Keratinocyte (primary cell): ENCODE measurements around the gene SERPINB1. TPM values are rescaled to one million over a fixed set of nuclear protein-coding genes. Genes with fewer than 3 reads are reported as not detected.

Source experiments
- DNase-seq: peaks from one replicate; pipeline ENCODE4 v3.0.0-alpha.2; 2011; ENCODE audit warnings: low read depth, missing footprints, low spot score
- FAIRE-seq: peaks from 2 replicates; lab custom pipeline; 2011; peaks lifted over from hg19 to GRCh38; lab: Jason Lieb, UNC
- H2AFZ ChIP-seq: 2 replicates; pipeline ENCODE4 v1.6.0; 2012; ENCODE audit warnings: low read length, control low read depth, inconsistent platforms; ENCODE audit not compliant: control insufficient read depth
- H3K27ac ChIP-seq: 2 replicates; pipeline ENCODE4 v1.5.1; 2011; ENCODE audit warnings: low read length; ENCODE audit not compliant: control insufficient read depth, insufficient read depth
- H3K27me3 ChIP-seq: 3 replicates; pipeline ENCODE4 v1.6.0; 2011; ENCODE audit warnings: low read length; ENCODE audit not compliant: control insufficient read depth, insufficient read depth; ENCODE audit errors: extremely low read depth
- H3K36me3 ChIP-seq, 2 experiments: 2 replicates in 1 of 2; 3 replicates in 1 of 2; pipeline ENCODE4 v1.5.1; 2011; ENCODE audit warnings: low read length in 2 of 2, mild to moderate bottlenecking in 1 of 2; ENCODE audit not compliant: control insufficient read depth in 2 of 2, insufficient read depth in 2 of 2; ENCODE audit errors: extremely low read depth in 1 of 2
- H3K4me1 ChIP-seq: 3 replicates; pipeline ENCODE4 v1.5.1; 2011; ENCODE audit warnings: low read length; ENCODE audit not compliant: control insufficient read depth, insufficient read depth; ENCODE audit errors: extremely low read depth
- H3K4me2 ChIP-seq: 3 replicates; pipeline ENCODE4 v1.6.0; 2011; ENCODE audit warnings: low read depth, low read length; ENCODE audit not compliant: control insufficient read depth, insufficient read depth; ENCODE audit errors: extremely low read depth
- H3K4me3 ChIP-seq, 3 experiments: fragments of 200-600 bp in 1 of 3; sonication (generic) in 1 of 3; 2 replicates in 2 of 3; 3 replicates in 1 of 3; pipeline ENCODE4 v1.5.1; 2011 to 2016; ENCODE audit warnings: low read length in 3 of 3, mild to moderate bottlenecking in 3 of 3, control low read depth in 2 of 3, inconsistent platforms in 1 of 3, low read depth in 1 of 3, mixed read lengths in 1 of 3, mixed run types in 1 of 3, moderate library complexity in 1 of 3; ENCODE audit not compliant: control insufficient read depth in 2 of 3, insufficient read depth in 2 of 3; ENCODE audit errors: extremely low read depth in 1 of 3
- H3K79me2 ChIP-seq: 2 replicates; pipeline ENCODE4 v1.6.0; 2012; ENCODE audit warnings: low read length; ENCODE audit not compliant: control insufficient read depth, insufficient read depth
- H3K9ac ChIP-seq: 3 replicates; pipeline ENCODE4 v1.6.0; 2011; ENCODE audit warnings: low read length; ENCODE audit not compliant: control insufficient read depth, insufficient read depth; ENCODE audit errors: extremely low read depth
- H3K9me1 ChIP-seq: 3 replicates; pipeline ENCODE4 v1.6.0; 2011; ENCODE audit warnings: low read length; ENCODE audit not compliant: control insufficient read depth, insufficient read depth; ENCODE audit errors: extremely low read depth
- H3K9me3 ChIP-seq: 2 replicates; pipeline ENCODE4 v1.5.1; 2012; ENCODE audit warnings: low read depth, low read length; ENCODE audit not compliant: control insufficient read depth
- H4K20me1 ChIP-seq: 3 replicates; pipeline ENCODE4 v1.6.0; 2011; ENCODE audit warnings: low read length; ENCODE audit not compliant: control insufficient read depth, insufficient read depth; ENCODE audit errors: extremely low read depth
- CTCF ChIP-seq, 3 experiments: IDR thresholded peaks in 1 of 3; conservative IDR thresholded peaks in 1 of 3; optimal IDR thresholded peaks in 1 of 3; 2 replicates in 2 of 3; 3 replicates in 1 of 3; pipeline versions ENCODE3 to v1.5.1; 2011; ENCODE audit warnings: low read length in 3 of 3, mild to moderate bottlenecking in 3 of 3, moderate library complexity in 2 of 3, control low read depth in 1 of 3, inconsistent platforms in 1 of 3; ENCODE audit not compliant: insufficient read depth in 2 of 3; ENCODE audit errors: extremely low read depth in 1 of 3
- EZH2 ChIP-seq: IDR thresholded peaks from one replicate; pipeline ENCODE4 v1.6.1; 2012; ENCODE audit warnings: inconsistent platforms, mild to moderate bottlenecking, low read length, moderate library complexity
- dilution Hi-C: fragments of 300-500 bp; cut with MboI; formaldehyde crosslinking; loops from one replicate; pipeline ENCODE4 v1.7.0; 2020; ENCODE audit warnings: low sequenced_read_pairs; ENCODE audit not compliant: extremely low pct_ligation_motif_present
- polyA plus RNA-seq, 5 experiments: library from polyadenylated mRNA; depleted of rRNA in 3 of 5; stranded (reverse) in 3 of 5; stranded (forward) in 1 of 5; unstranded in 1 of 5; fragments of >200 nt; gene quantifications; 1 replicate in 1 of 5; 2 replicates in 3 of 5; 3 replicates in 1 of 5; pipeline versions ENCODE4 v1.2.1 to v1.2.3, GENCODE V29; 2011 to 2012; ENCODE audit warnings: missing spikeins in 2 of 5, low read depth in 1 of 5, low replicate concordance in 1 of 5

The SERPINB1 gene
- polyA plus RNA-seq, 1 donor (not counting 4 experiments of a cell fraction or from before 2014, with no cell fraction given) = 71.9 TPM

- FAIRE-seq (no peak), DNase-seq (no peak)
- no peak overlapping the region for H3K9ac ChIP-seq
- H3K27ac ChIP-seq = no peak overlapping the region
- no peaks in the 10 kb centered on the region for H3K9me1 ChIP-seq
- peaks cover 3% of the 10 kb centered on the region for H3K27me3 ChIP-seq
- H3K9me3 ChIP-seq = no peaks in the 10 kb centered on the region
- no peak overlapping the region for H3K4me3 ChIP-seq
- no peaks in the 10 kb centered on the region for H4K20me1 ChIP-seq
- TF ChIP-seq EZH2 (no peak), CTCF (optimal IDR thresholded peaks at IDR 0.05 in 1 of 3, IDR thresholded peaks at IDR 0.05 in 1 of 3, conservative IDR thresholded peaks at IDR 0.05 in 1 of 3; ENCODE audit: extremely low read depth in 1 of 3, insufficient read depth in 2 of 3, low read length in 3 of 3) (no peak)
- dilution Hi-C loops = no loop called here
- H3K79me2 ChIP-seq = no peaks in the 10 kb centered on the region
- no peak overlapping the region for H3K4me2 ChIP-seq
- H3K4me1 ChIP-seq = peaks cover 16% of the 10 kb centered on the region
- H3K36me3 ChIP-seq = no peaks in the 10 kb centered on the region
- no peak overlapping the region for H2AFZ ChIP-seq
These were observed 36.3 kb upstream of the SERPINB1 start for GRCh38 chr6:2877960-2878359.

GRCh38 chr6:2877057-2877882 lies 35.6 kb upstream of the SERPINB1 start:
- H3K9ac ChIP-seq = no peak overlapping the region
- no peaks in the 10 kb centered on the region for H3K36me3 ChIP-seq
- no peaks in the 10 kb centered on the region for H3K79me2 ChIP-seq
- dilution Hi-C loops = no loop called here
- no peak overlapping the region for H2AFZ ChIP-seq
- no peak overlapping the region for H3K27ac ChIP-seq
- FAIRE-seq = no peak
- no peak overlapping the region for H3K4me3 ChIP-seq
- H3K4me1 ChIP-seq = peaks cover 16% of the 10 kb centered on the region
- DNase-seq = no peak
- H3K9me3 ChIP-seq = no peaks in the 10 kb centered on the region
- H3K4me2 ChIP-seq = no peak overlapping the region
- H4K20me1 ChIP-seq = no peaks in the 10 kb centered on the region
- TF ChIP-seq EZH2 = no peak
- H3K27me3 ChIP-seq = peaks cover 3% of the 10 kb centered on the region
- no peaks in the 10 kb centered on the region for H3K9me1 ChIP-seq
